GM18868 (cell line): ENCODE results near the gene SIM2.

ENCODE experiments used
- ATAC-seq: cut with Tn5 transposase; IDR thresholded peaks from one replicate; pipeline ENCODE4 v1.9.1; 2021; ENCODE audit warnings: mild to moderate bottlenecking, moderate library complexity; ENCODE audit not compliant: unreplicated experiment

The SIM2 gene

GRCh38 chr21:36700295-36700970, 1.5 kb downstream of the SIM2 start:
- no peak for ATAC-seq

- ATAC-seq: no peak
Observed at GRCh38 chr21:36700971-36701755, 2.2 kb downstream of the SIM2 start.

- no peak for ATAC-seq
Observed at GRCh38 chr21:36701756-36702621, 3.1 kb downstream of the SIM2 start.

GRCh38 chr21:36702622-36702968, 3.7 kb downstream of the SIM2 start:
- no peak for ATAC-seq

GRCh38 chr21:36703123-36703522, 4.2 kb downstream of the SIM2 start:
- no peak for ATAC-seq

- ATAC-seq: no peak
Observed at GRCh38 chr21:36703626-36704280, 4.8 kb downstream of the SIM2 start.

- ATAC-seq: no peak
Observed at GRCh38 chr21:36704281-36704957, 5.5 kb downstream of the SIM2 start.

- ATAC-seq: no peak
Observed at GRCh38 chr21:36704958-36705678, 6.2 kb downstream of the SIM2 start.

- no peak for ATAC-seq
Observed at GRCh38 chr21:36705679-36706481, 7.0 kb downstream of the SIM2 start.

- ATAC-seq: no peak
Observed at GRCh38 chr21:36706482-36706852, 7.6 kb downstream of the SIM2 start.

GRCh38 chr21:36706951-36707762, 8.2 kb downstream of the SIM2 start:
- no peak for ATAC-seq

GRCh38 chr21:36707763-36708285, 8.9 kb downstream of the SIM2 start:
- no peak for ATAC-seq

- no peak for ATAC-seq
Observed at GRCh38 chr21:36708286-36709029, 9.5 kb downstream of the SIM2 start.

- no peak for ATAC-seq
Observed at GRCh38 chr21:36709030-36709867, 10.3 kb downstream of the SIM2 start.

GRCh38 chr21:36709868-36710728, 11.2 kb downstream of the SIM2 start:
- no peak for ATAC-seq

GRCh38 chr21:36710729-36711048, 11.8 kb downstream of the SIM2 start:
- no peak for ATAC-seq
